Measurements from ENCODE around the gene CAMKMT. TPM values are rescaled to one million over a fixed set of nuclear protein-coding genes. Genes with fewer than 3 reads are reported as not detected.

The CAMKMT gene
- total RNA-seq: 10 to 100 TPM; 11.9 to 20.2 (median 16.5) TPM
- total RNA-seq (2013): 16.0 TPM
- 4.1 to 10.8 (median 8.1) reads per million in 29 experiments for total RNA-seq

GRCh38 chr2:44361330-44362206 is at the start of gene CAMKMT, which contains the start of gene PREPL:
Gene CAMKMT (plus strand): TSS chr2:44361947.
Gene PREPL (minus strand): TSS chr2:44361494. CDS start chr2:44346342, 15,152 bp downstream.
- peak; percentile 93 to 99 (median 97) for DNase-seq
- Mint-ChIP-seq H3K27ac (peak within 1 kb of the TSS; percentile 100), H3K36me3 (peaks cover 16% of the 10 kb centered on the region), H3K4me3 (peak within 1 kb of the TSS; percentile 97 to 99 (median 97)), H3K4me1 (peaks cover 52 to 64% (median 52%) of the 10 kb centered on the region in 3 donors), H3K27me3 (no peaks in the 10 kb centered on the region), H3K9me3 (no peaks in the 10 kb centered on the region)
- Histone ChIP-seq H3K4me3 (ENCODE audit: control insufficient read depth in 1 of 2, extremely low read depth in 1 of 2, low read length in 1 of 2) (peak within 1 kb of the TSS; percentile 84 to 91), H3K9me3 (no peaks in the 10 kb centered on the region), H3K27me3 (replicated peaks in 1 of 2; ENCODE audit: control insufficient read depth in 2 of 2, extremely low read depth in 1 of 2, insufficient read depth in 2 of 2, low read length in 1 of 2) (no peaks in the 10 kb centered on the region), H3K27ac (ENCODE audit: low read length) (peak within 1 kb of the TSS; percentile 100), H3K36me3 (ENCODE audit: control insufficient read depth in 2 of 2, extremely low read depth in 1 of 2, insufficient read depth in 1 of 2, low read length in 1 of 2) (no peaks in the 10 kb centered on the region), H3K4me1 (ENCODE audit: control insufficient read depth in 1 of 2, extremely low read depth in 1 of 2, insufficient read depth in 2 of 2, low read length in 2 of 2) (peaks cover 12 to 27% of the 10 kb centered on the region in 2 experiments)
- ChIA-PET POLR2A (interaction anchor here (0.6 to 2.1 kb wide), 12 partner anchors 8 to 1206 kb away, joined by 3 to 24 read pairs (median 3); partner anchors contain the start of gene PPM1B (in 1 of the 2)), CTCF (interaction anchor here (0.5 to 1.6 kb wide), 15 partner anchors 10 to 782 kb away, joined by 3 to 8 read pairs (median 4); partner anchors contain the start of gene PPM1B (in 1 of the 2))
- under 1% methylated on average over 48 of the region's 57 CpGs for WGBS (ENCODE audit: insufficient coverage)
- ATAC-seq (replicated peaks in 1 of 4): peak; percentile 82 to 87 (median 84)

DNA sequence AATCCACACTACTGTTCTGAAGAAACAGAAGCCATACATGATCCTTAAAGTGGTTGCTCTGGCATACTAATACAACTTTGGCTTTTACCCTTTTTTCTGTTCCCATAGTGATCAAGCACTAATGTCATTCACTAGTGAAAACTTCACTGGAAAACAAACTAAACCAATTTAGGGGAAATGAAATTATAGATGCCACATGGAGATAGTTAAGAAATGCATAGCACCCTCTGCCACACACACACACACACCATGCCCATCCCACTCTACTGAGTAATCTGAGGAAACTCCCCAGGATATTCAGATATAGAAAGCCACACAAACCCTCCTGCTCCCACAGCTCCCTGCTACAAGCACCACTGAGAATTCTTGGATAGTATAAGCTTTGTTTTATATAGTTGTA is 47.4 kb upstream of the CAMKMT start:
- CTCF ChIA-PET: interaction anchor here in 1 of 2 donors (0.6 kb wide), 1 partner anchor 111 kb away, joined by 3 read pairs; no protein-coding TSS in a partner anchor
- POLR2A ChIA-PET: interaction anchor here in 1 of 2 donors (0.6 kb wide), 1 partner anchor 109 kb away, joined by 3 read pairs; no protein-coding TSS in a partner anchor
- Mint-ChIP-seq H3K4me3 (no peak overlapping the region), H3K27ac (no peak overlapping the region), H3K36me3 (peaks cover 72% of the 10 kb centered on the region), H3K9me3 (peaks cover 16 to 33% (median 20%) of the 10 kb centered on the region in 3 donors), H3K4me1 (no peaks in the 10 kb centered on the region), H3K27me3 (no peaks in the 10 kb centered on the region)
- Histone ChIP-seq H3K9me3 (peaks cover 3% of the 10 kb centered on the region), H3K4me1 (ENCODE audit: control insufficient read depth in 1 of 2, extremely low read depth in 1 of 2, insufficient read depth in 2 of 2, low read length in 2 of 2) (no peaks in the 10 kb centered on the region), H3K4me3 (ENCODE audit: control insufficient read depth in 1 of 2, extremely low read depth in 1 of 2, low read length in 1 of 2) (no peak overlapping the region), H3K36me3 (ENCODE audit: control insufficient read depth in 2 of 2, extremely low read depth in 1 of 2, insufficient read depth in 1 of 2, low read length in 1 of 2) (peaks cover 0 to 34% of the 10 kb centered on the region in 2 donors), H3K27ac (ENCODE audit: low read length) (no peak overlapping the region), H3K27me3 (replicated peaks in 1 of 2; ENCODE audit: control insufficient read depth in 2 of 2, extremely low read depth in 1 of 2, insufficient read depth in 2 of 2, low read length in 1 of 2) (no peaks in the 10 kb centered on the region)
- DNase-seq: no peak
- ATAC-seq (replicated peaks in 1 of 4): no peak

DNA sequence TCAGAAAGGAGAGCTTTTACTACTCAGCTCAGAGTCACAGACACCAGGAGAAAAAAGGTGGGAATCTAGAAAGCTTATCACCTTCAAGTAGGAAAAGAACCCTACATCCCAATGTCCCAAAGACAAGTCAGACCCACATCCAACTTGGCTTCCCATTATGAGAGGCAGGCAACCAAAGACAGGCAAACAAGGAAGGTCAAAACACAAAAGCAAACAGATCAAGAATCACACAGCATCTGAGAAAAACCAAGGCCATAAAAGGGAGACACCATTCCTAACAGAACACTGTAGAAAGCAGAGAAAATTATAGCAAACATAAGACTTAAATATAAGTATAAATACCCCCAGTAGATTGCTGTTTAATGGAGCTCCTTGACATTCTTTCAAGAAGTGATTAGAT is 45.8 kb upstream of the CAMKMT start:
- Mint-ChIP-seq H3K9me3 (peaks cover 14 to 24% (median 16%) of the 10 kb centered on the region in 3 donors), H3K36me3 (peaks cover 80% of the 10 kb centered on the region), H3K27me3 (no peaks in the 10 kb centered on the region), H3K27ac (no peak overlapping the region), H3K4me1 (no peaks in the 10 kb centered on the region), H3K4me3 (no peak overlapping the region)
- CTCF ChIA-PET: no interaction called here
- Histone ChIP-seq H3K4me1 (ENCODE audit: control insufficient read depth in 1 of 2, extremely low read depth in 1 of 2, insufficient read depth in 2 of 2, low read length in 2 of 2) (no peaks in the 10 kb centered on the region), H3K9me3 (no peaks in the 10 kb centered on the region), H3K4me3 (ENCODE audit: control insufficient read depth in 1 of 2, extremely low read depth in 1 of 2, low read length in 1 of 2) (no peak overlapping the region), H3K27ac (ENCODE audit: low read length) (no peak overlapping the region), H3K36me3 (ENCODE audit: control insufficient read depth in 2 of 2, extremely low read depth in 1 of 2, insufficient read depth in 1 of 2, low read length in 1 of 2) (peaks cover 0 to 48% of the 10 kb centered on the region in 2 donors), H3K27me3 (replicated peaks in 1 of 2; ENCODE audit: control insufficient read depth in 2 of 2, extremely low read depth in 1 of 2, insufficient read depth in 2 of 2, low read length in 1 of 2) (no peaks in the 10 kb centered on the region)
- no peak for ATAC-seq (replicated peaks in 1 of 4)
- DNase-seq: no peak
- POLR2A ChIA-PET: interaction anchor here in 1 of 2 donors (0.7 kb wide), 1 partner anchor 296 kb away, joined by 8 read pairs; no protein-coding TSS in a partner anchor

DNA sequence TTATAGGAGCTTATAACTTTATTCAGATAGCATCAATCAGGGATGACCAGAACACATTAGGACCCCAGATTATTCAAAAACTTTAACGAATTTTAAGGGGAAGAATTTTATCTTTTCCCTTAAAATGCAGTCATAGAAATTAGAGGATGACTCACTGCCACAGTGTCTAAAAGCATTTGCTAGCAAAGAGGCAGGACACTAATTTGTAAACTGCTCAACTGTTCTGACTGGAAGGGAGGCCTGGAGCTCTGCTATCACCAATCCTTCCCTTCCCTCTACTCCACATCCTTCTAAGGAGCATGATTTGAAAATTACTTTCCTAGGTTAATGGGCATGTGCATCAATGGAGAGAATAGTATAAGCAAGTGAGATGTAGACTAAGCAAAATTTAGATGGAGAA is 40.9 kb upstream of the CAMKMT start:
- Histone ChIP-seq H3K4me1 (ENCODE audit: control insufficient read depth in 1 of 2, extremely low read depth in 1 of 2, insufficient read depth in 2 of 2, low read length in 2 of 2) (no peaks in the 10 kb centered on the region), H3K27ac (ENCODE audit: low read length) (no peak overlapping the region), H3K4me3 (ENCODE audit: control insufficient read depth in 1 of 2, extremely low read depth in 1 of 2, low read length in 1 of 2) (no peak overlapping the region), H3K9me3 (no peaks in the 10 kb centered on the region), H3K27me3 (replicated peaks in 1 of 2; ENCODE audit: control insufficient read depth in 2 of 2, extremely low read depth in 1 of 2, insufficient read depth in 2 of 2, low read length in 1 of 2) (no peaks in the 10 kb centered on the region), H3K36me3 (ENCODE audit: control insufficient read depth in 2 of 2, extremely low read depth in 1 of 2, insufficient read depth in 1 of 2, low read length in 1 of 2) (peaks cover 0 to 53% of the 10 kb centered on the region in 2 donors)
- no peaks in the 10 kb centered on the region for H3K4me1 Mint-ChIP-seq
- ATAC-seq (replicated peaks in 1 of 4): no peak
- no peaks in the 10 kb centered on the region for H3K27me3 Mint-ChIP-seq
- no peak overlapping the region for H3K4me3 Mint-ChIP-seq
- WGBS (ENCODE audit: insufficient coverage): no CpG with 5 or more reads among the region's 1 CpG
- peaks cover 77% of the 10 kb centered on the region for H3K36me3 Mint-ChIP-seq
- no peak for DNase-seq
- CTCF ChIA-PET: interaction anchor here in 1 of 2 donors (0.5 kb wide), 1 partner anchor 33 kb away, joined by 3 read pairs; no protein-coding TSS in a partner anchor
- POLR2A ChIA-PET: interaction anchor here in 1 of 2 donors (0.6 kb wide), 1 partner anchor 128 kb away, joined by 6 read pairs; no protein-coding TSS in a partner anchor
- peaks cover 0 to 6% (median 0%) of the 10 kb centered on the region in 3 donors for H3K9me3 Mint-ChIP-seq
- no peak overlapping the region for H3K27ac Mint-ChIP-seq

- no peaks in the 10 kb centered on the region for H3K27me3 Mint-ChIP-seq
- peaks cover 74% of the 10 kb centered on the region for H3K36me3 Mint-ChIP-seq
- ATAC-seq (replicated peaks in 1 of 4) (no peak), DNase-seq (no peak)
- CTCF ChIA-PET: interaction anchor here in 1 of 2 donors (0.5 kb wide), 1 partner anchor 33 kb away, joined by 3 read pairs; no protein-coding TSS in a partner anchor
- H3K27me3 ChIP-seq (replicated peaks in 1 of 2; ENCODE audit: control insufficient read depth in 2 of 2, extremely low read depth in 1 of 2, insufficient read depth in 2 of 2, low read length in 1 of 2): no peaks in the 10 kb centered on the region
- H3K9me3 Mint-ChIP-seq: peaks cover 0 to under 1% (median 0%) of the 10 kb centered on the region in 3 donors
- H3K36me3 ChIP-seq (ENCODE audit: control insufficient read depth in 2 of 2, extremely low read depth in 1 of 2, insufficient read depth in 1 of 2, low read length in 1 of 2): peaks cover 0 to 55% of the 10 kb centered on the region in 2 donors
- no peaks in the 10 kb centered on the region for H3K9me3 ChIP-seq
- H3K4me3 Mint-ChIP-seq: no peak overlapping the region
- no peaks in the 10 kb centered on the region for H3K4me1 ChIP-seq (ENCODE audit: control insufficient read depth in 1 of 2, extremely low read depth in 1 of 2, insufficient read depth in 2 of 2, low read length in 2 of 2)
- no peak overlapping the region for H3K27ac ChIP-seq (ENCODE audit: low read length)
- H3K4me1 Mint-ChIP-seq: no peaks in the 10 kb centered on the region
- H3K27ac Mint-ChIP-seq: no peak overlapping the region
- WGBS (ENCODE audit: insufficient coverage): no CpG with 5 or more reads among the region's 5 CpGs
- POLR2A ChIA-PET: no interaction called here
- no peak overlapping the region for H3K4me3 ChIP-seq (ENCODE audit: control insufficient read depth in 1 of 2, extremely low read depth in 1 of 2, low read length in 1 of 2)
Observed at GRCh38 chr2:44321360-44321759, 40.4 kb upstream of the CAMKMT start.

- Mint-ChIP-seq H3K4me3 (no peak overlapping the region), H3K36me3 (peaks cover 72% of the 10 kb centered on the region), H3K27ac (no peak overlapping the region), H3K27me3 (no peaks in the 10 kb centered on the region), H3K9me3 (no peaks in the 10 kb centered on the region), H3K4me1 (no peaks in the 10 kb centered on the region)
- WGBS (ENCODE audit: insufficient coverage): no CpG with 5 or more reads among the region's 1 CpG
- ChIA-PET CTCF (interaction anchor here in 1 of 2 donors (0.6 to 1.5 kb wide), 3 partner anchors 13 to 82 kb away, joined by 3 read pairs; no protein-coding TSS in a partner anchor), POLR2A (no interaction called here)
- DNase-seq: no peak
- Histone ChIP-seq H3K27ac (ENCODE audit: low read length) (no peak overlapping the region), H3K4me3 (ENCODE audit: control insufficient read depth in 1 of 2, extremely low read depth in 1 of 2, low read length in 1 of 2) (no peak overlapping the region), H3K27me3 (replicated peaks in 1 of 2; ENCODE audit: control insufficient read depth in 2 of 2, extremely low read depth in 1 of 2, insufficient read depth in 2 of 2, low read length in 1 of 2) (no peaks in the 10 kb centered on the region), H3K4me1 (ENCODE audit: control insufficient read depth in 1 of 2, extremely low read depth in 1 of 2, insufficient read depth in 2 of 2, low read length in 2 of 2) (no peaks in the 10 kb centered on the region), H3K36me3 (ENCODE audit: control insufficient read depth in 2 of 2, extremely low read depth in 1 of 2, insufficient read depth in 1 of 2, low read length in 1 of 2) (peaks cover 3 to 63% of the 10 kb centered on the region in 2 donors), H3K9me3 (no peaks in the 10 kb centered on the region)
- no peak for ATAC-seq (replicated peaks in 1 of 4)
Observed at GRCh38 chr2:44324971-44325426, 36.7 kb upstream of the CAMKMT start.

All from T-cell (primary cell).